ENCODE measurements around the gene RNF212. TPM values are rescaled to one million over a fixed set of nuclear protein-coding genes. Genes with fewer than 3 reads are reported as not detected.

The RNF212 gene
- total and polyA plus RNA-seq, 9 of the 15 experiments (the other 6 are each of a cell fraction or from before 2014, with no cell fraction given): 0.04 TPM; not detected in 8

GRCh38 chr4:1043651-1044468 is 69.5 kb downstream of the RNF212 start:
- no peaks in the 10 kb centered on the region for H3K36me3 ChIP-seq (ENCODE audit: control insufficient read depth, insufficient read depth, low read length)
- no peaks in the 10 kb centered on the region for H3K9me3 ChIP-seq (replicated peaks; ENCODE audit: control insufficient read depth, insufficient read depth, low read depth, low read length)
- BruUV-seq (replicated peaks): TSS peak; percentile 98
- H3K9ac ChIP-seq (ENCODE audit: insufficient read depth in 1 of 2, low read depth in 2 of 2, low read length in 2 of 2): peak overlapping the region; percentile 85 to 88
- FAIRE-seq (peak; percentile 100), DNase-seq (ENCODE audit: extremely low read depth in 1 of 4, low spot score in 3 of 4) (peak; percentile 94 to 96 (median 96)), ATAC-seq (peak; percentile 87)
- peaks cover 50 to 86% of the 10 kb centered on the region in 2 experiments for H3K4me1 ChIP-seq (replicated peaks in 1 of 2; ENCODE audit: control insufficient read depth in 2 of 2, insufficient read depth in 2 of 2, low read length in 2 of 2)
- H4K20me1 ChIP-seq (replicated peaks; ENCODE audit: control insufficient read depth, insufficient read depth, low read length): no peaks in the 10 kb centered on the region
- H3K27ac ChIP-seq (ENCODE audit: extremely low read depth, low read depth, low read length): peak overlapping the region; percentile 97
- no peak overlapping the region for H3K4me3 ChIP-seq
- 18% methylated on average over 29 of the region's 36 CpGs for WGBS (ENCODE audit: insufficient coverage, low coverage, missing lambda C conversion rate)
- H3K9me1 ChIP-seq (ENCODE audit: control insufficient read depth, insufficient read depth, low read length): no peaks in the 10 kb centered on the region
- in situ Hi-C loops (cut with MboI) (no loop called here), intact Hi-C loops (cut with micrococcal nuclease) (loop anchor here (10.0 kb wide), 1 partner anchor 49 kb away; the partner anchor contains the start of gene SLC26A1)
- no peaks in the 10 kb centered on the region for H3K79me2 ChIP-seq (ENCODE audit: control insufficient read depth, insufficient read depth, low read length)
- H3K4me2 ChIP-seq (ENCODE audit: insufficient read depth, low read length): peak overlapping the region; percentile 67
- CTCF ChIA-PET (ENCODE audit: low intra/inter-chr PET ratio): interaction anchor here (0.7 kb wide), 1 partner anchor 31 kb away, joined by 3 read pairs; no protein-coding TSS in a partner anchor
- POLR2A ChIA-PET: interaction anchor here (0.6 to 0.9 kb wide), 6 partner anchors 9 to 676 kb away, joined by 3 to 4 read pairs (median 3); no protein-coding TSS in a partner anchor
- H2AFZ ChIP-seq (ENCODE audit: low read depth, low read length): peak overlapping the region; percentile 64
- peaks cover 3 to 16% of the 10 kb centered on the region in 2 experiments; a peak in 4 of 5 replicates for H3K27me3 ChIP-seq (ENCODE audit: control insufficient read depth in 2 of 2, insufficient read depth in 2 of 2, low read length in 2 of 2)
- TF ChIP-seq CTBP1 (IDR thresholded peaks at IDR 0.05; ENCODE audit: borderline replicate concordance) (peak; percentile 91), ZNF134 (CRISPR knock-in tag; conservative IDR thresholded peaks at IDR 0.05) (no peak), DIDO1 (tag; IDR thresholded peaks at IDR 0.05; ENCODE audit: low read depth) (no peak), MAZ (CRISPR knock-in tag; conservative IDR thresholded peaks at IDR 0.05 in 1 of 2, IDR thresholded peaks at IDR 0.05 in 1 of 2) (peak; percentile 63 to 96; a peak in 3 of 4 replicates), BRCA1 (IDR thresholded peaks at IDR 0.05) (no peak), BRCA1 (CRISPR knock-in tag; IDR thresholded peaks at IDR 0.05) (0 out of 2 replicates have a peak, but pooled peaks have one; percentile 65), STAT5A (IDR thresholded peaks at IDR 0.05; ENCODE audit: borderline replicate concordance, low read length) (peak; percentile 46; the same call in 1 of the 2 replicates), NCOA1 (IDR thresholded peaks at IDR 0.05; ENCODE audit: low read depth) (peak; percentile 85), MLLT1 (IDR thresholded peaks at IDR 0.05) (peak in 1 of 2 experiments; percentile 26; a peak in 1 of 4 replicates), CTCF (IDR thresholded peaks at IDR 0.05 in 2 of 3, conservative IDR thresholded peaks at IDR 0.05 in 1 of 3; ENCODE audit: insufficient read depth in 2 of 3, low read depth in 1 of 3, low read length in 3 of 3) (peak in 1 of 3 experiments; percentile 0; a peak in 1 of 6 replicates), FOXP1 (CRISPR knock-in tag; IDR thresholded peaks at IDR 0.05) (peak; percentile 94; the same call in 1 of the 2 replicates), ZKSCAN1 (IDR thresholded peaks at IDR 0.05; ENCODE audit: low read depth, low read length) (0 out of 2 replicates have a peak, but pooled peaks have one; percentile 33), DACH1 (IDR thresholded peaks at IDR 0.05; ENCODE audit: partially characterized antibody) (peak; percentile 86), TAF1 (IDR thresholded peaks at IDR 0.05; ENCODE audit: control insufficient read depth, extremely low read depth, insufficient read depth, low read length, severe bottlenecking) (peak; percentile 71), ATF1 (CRISPR knock-in tag; IDR thresholded peaks at IDR 0.05) (no peak), ATF1 (tag; IDR thresholded peaks at IDR 0.05) (peak; percentile 87), RB1 (IDR thresholded peaks at IDR 0.05; ENCODE audit: low read depth) (peak; percentile 44; the same call in 1 of the 2 replicates), BRF2 (IDR thresholded peaks at IDR 0.05; ENCODE audit: borderline replicate concordance, insufficient read depth, insufficient read length) (no peak)

All from K562 (cell line).